Measurements from ENCODE around the gene PKP3. TPM values are rescaled to one million over a fixed set of nuclear protein-coding genes. Genes with fewer than 3 reads are reported as not detected.

Gene PKP3
- total and polyA plus RNA-seq, 9 of the 15 experiments (the other 6 are each of a cell fraction or from before 2014, with no cell fraction given), result 0.11 to 110 (median 30.7) TPM

DNA sequence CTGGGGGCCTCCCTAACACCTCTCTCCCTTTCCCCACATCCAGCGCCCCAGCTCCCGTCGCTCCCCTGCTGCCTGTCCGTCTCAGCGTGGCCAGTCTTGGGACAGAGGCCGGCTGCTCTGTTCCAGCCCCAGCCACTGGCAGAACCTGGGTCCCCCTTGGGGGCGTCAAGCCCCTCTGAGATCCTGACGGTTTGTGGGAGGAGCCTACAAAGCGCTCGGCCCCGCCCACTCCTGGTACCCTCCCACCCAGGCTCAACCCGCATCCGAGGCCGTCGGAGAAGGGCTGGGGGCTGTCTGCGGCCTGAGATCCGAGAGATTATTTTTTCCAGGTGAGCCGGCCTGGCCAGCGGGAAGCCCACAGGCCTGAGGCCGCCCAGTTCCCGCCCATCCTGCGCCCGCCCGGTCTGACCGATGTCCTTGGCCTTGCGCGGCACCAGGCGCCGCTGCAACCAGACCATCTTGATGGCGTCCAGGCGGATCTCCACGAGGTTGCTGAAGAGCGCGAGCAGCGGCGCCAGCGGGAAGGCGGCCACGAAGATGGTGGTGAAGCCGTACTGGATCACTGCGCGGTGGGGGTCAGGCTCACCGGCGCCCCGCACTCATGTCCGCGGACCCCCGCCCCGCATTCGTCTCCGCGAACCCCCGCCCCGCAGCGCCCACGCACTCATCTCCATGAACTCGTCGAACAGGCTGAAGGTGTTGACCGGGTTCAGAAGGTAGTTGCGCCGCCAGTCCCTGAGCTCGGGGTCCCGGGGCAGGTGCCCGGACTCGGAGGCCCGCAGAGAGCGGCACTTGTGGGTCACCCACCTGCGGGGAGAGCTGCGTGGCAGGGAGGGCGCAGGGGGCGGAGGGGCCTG lies 26.3 kb downstream of the PKP3 start:
- TF ChIP-seq SRF (CRISPR knock-in tag; IDR thresholded peaks at IDR 0.05) (no peak), RBM22 (IDR thresholded peaks at IDR 0.05; ENCODE audit: low read depth, low read length, poor library complexity, severe bottlenecking) (no peak), FIP1L1 (IDR thresholded peaks at IDR 0.05; ENCODE audit: low read depth, low read length, poor library complexity, severe bottlenecking) (peak; percentile 29), JUN (IDR thresholded peaks at IDR 0.05; ENCODE audit: borderline replicate concordance, low read depth, low read length) (no peak), JUN (CRISPR knock-in tag; IDR thresholded peaks at IDR 0.05; ENCODE audit: borderline replicate concordance) (no peak), ZNF436 (CRISPR knock-in tag; IDR thresholded peaks at IDR 0.05) (no peak), MED1 (CRISPR knock-in tag; IDR thresholded peaks at IDR 0.05; ENCODE audit: borderline replicate concordance) (no peak), RAD51 (IDR thresholded peaks at IDR 0.05; ENCODE audit: borderline replicate concordance, low read depth) (no peak), PCBP1 (IDR thresholded peaks at IDR 0.05; ENCODE audit: low read depth, low read length, poor library complexity, severe bottlenecking) (peak; percentile 31)
- TF ChIP-seq, protein P1, sequence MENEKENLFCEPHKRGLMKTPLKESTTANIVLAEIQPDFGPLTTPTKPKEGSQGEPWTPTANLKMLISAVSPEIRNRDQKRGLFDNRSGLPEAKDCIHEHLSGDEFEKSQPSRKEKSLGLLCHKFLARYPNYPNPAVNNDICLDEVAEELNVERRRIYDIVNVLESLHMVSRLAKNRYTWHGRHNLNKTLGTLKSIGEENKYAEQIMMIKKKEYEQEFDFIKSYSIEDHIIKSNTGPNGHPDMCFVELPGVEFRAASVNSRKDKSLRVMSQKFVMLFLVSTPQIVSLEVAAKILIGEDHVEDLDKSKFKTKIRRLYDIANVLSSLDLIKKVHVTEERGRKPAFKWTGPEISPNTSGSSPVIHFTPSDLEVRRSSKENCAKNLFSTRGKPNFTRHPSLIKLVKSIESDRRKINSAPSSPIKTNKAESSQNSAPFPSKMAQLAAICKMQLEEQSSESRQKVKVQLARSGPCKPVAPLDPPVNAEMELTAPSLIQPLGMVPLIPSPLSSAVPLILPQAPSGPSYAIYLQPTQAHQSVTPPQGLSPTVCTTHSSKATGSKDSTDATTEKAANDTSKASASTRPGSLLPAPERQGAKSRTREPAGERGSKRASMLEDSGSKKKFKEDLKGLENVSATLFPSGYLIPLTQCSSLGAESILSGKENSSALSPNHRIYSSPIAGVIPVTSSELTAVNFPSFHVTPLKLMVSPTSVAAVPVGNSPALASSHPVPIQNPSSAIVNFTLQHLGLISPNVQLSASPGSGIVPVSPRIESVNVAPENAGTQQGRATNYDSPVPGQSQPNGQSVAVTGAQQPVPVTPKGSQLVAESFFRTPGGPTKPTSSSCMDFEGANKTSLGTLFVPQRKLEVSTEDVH (IDR thresholded peaks at IDR 0.05; ENCODE audit: low read depth, partially characterized antibody), result no peak
- TF ChIP-seq, protein P2, sequence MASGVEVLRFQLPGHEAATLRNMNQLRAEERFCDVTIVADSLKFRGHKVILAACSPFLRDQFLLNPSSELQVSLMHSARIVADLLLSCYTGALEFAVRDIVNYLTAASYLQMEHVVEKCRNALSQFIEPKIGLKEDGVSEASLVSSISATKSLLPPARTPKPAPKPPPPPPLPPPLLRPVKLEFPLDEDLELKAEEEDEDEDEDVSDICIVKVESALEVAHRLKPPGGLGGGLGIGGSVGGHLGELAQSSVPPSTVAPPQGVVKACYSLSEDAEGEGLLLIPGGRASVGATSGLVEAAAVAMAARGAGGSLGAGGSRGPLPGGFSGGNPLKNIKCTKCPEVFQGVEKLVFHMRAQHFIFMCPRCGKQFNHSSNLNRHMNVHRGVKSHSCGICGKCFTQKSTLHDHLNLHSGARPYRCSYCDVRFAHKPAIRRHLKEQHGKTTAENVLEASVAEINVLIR (CRISPR knock-in tag; IDR thresholded peaks at IDR 0.05), result no peak
- TF ChIP-seq, protein P3, sequence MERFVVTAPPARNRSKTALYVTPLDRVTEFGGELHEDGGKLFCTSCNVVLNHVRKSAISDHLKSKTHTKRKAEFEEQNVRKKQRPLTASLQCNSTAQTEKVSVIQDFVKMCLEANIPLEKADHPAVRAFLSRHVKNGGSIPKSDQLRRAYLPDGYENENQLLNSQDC (CRISPR knock-in tag; IDR thresholded peaks at IDR 0.05), result no peak
- TF ChIP-seq, protein P4, sequence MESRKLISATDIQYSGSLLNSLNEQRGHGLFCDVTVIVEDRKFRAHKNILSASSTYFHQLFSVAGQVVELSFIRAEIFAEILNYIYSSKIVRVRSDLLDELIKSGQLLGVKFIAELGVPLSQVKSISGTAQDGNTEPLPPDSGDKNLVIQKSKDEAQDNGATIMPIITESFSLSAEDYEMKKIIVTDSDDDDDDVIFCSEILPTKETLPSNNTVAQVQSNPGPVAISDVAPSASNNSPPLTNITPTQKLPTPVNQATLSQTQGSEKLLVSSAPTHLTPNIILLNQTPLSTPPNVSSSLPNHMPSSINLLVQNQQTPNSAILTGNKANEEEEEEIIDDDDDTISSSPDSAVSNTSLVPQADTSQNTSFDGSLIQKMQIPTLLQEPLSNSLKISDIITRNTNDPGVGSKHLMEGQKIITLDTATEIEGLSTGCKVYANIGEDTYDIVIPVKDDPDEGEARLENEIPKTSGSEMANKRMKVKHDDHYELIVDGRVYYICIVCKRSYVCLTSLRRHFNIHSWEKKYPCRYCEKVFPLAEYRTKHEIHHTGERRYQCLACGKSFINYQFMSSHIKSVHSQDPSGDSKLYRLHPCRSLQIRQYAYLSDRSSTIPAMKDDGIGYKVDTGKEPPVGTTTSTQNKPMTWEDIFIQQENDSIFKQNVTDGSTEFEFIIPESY (CRISPR knock-in tag; IDR thresholded peaks at IDR 0.05), result peak; percentile 82
- no peak overlapping the region for H3K27ac ChIP-seq (ENCODE audit: extremely low read depth, low read depth, low read length)
- H2AFZ ChIP-seq (ENCODE audit: low read depth, low read length), result no peak overlapping the region
- 0 out of 2 replicates have a peak, but pooled peaks cover 2% of the 10 kb centered on the region for H3K9me3 ChIP-seq (replicated peaks; ENCODE audit: control insufficient read depth, insufficient read depth, low read depth, low read length)
- intact Hi-C loops (cut with micrococcal nuclease), result no loop called here
- DNase-seq (ENCODE audit: extremely low read depth in 1 of 4, low spot score in 3 of 4), result no peak
- POLR2A ChIA-PET, result no interaction called here
- no TSS peak for BruUV-seq (replicated peaks)
- in situ Hi-C loops (cut with MboI), result no loop called here
- H4K20me1 ChIP-seq (replicated peaks; ENCODE audit: control insufficient read depth, insufficient read depth, low read length), result no peaks in the 10 kb centered on the region
- no peak for ATAC-seq
- no peaks in the 10 kb centered on the region for H3K27me3 ChIP-seq (ENCODE audit: control insufficient read depth in 2 of 2, insufficient read depth in 2 of 2, low read length in 2 of 2)
- H3K4me2 ChIP-seq (ENCODE audit: insufficient read depth, low read length), result no peak overlapping the region
- H3K36me3 ChIP-seq (ENCODE audit: control insufficient read depth, insufficient read depth, low read length), result no peaks in the 10 kb centered on the region
- no peaks in the 10 kb centered on the region for H3K79me2 ChIP-seq (ENCODE audit: control insufficient read depth, insufficient read depth, low read length)
- peaks cover 7 to 57% of the 10 kb centered on the region in 2 experiments for H3K4me1 ChIP-seq (replicated peaks in 1 of 2; ENCODE audit: control insufficient read depth in 2 of 2, insufficient read depth in 2 of 2, low read length in 2 of 2)
- CTCF ChIA-PET (ENCODE audit: low intra/inter-chr PET ratio), result no interaction called here
- 82% methylated on average over 38 of the region's 71 CpGs for WGBS (ENCODE audit: insufficient coverage, low coverage, missing lambda C conversion rate)
- H3K9ac ChIP-seq (ENCODE audit: insufficient read depth in 1 of 2, low read depth in 2 of 2, low read length in 2 of 2), result no peak overlapping the region
- no peaks in the 10 kb centered on the region for H3K9me1 ChIP-seq (ENCODE audit: control insufficient read depth, insufficient read depth, low read length)
- FAIRE-seq, result no peak
- H3K4me3 ChIP-seq, result no peak overlapping the region

Measured in K562 (cell line).